ENCODE results near the gene ZNF362. TPM values are rescaled to one million over a fixed set of nuclear protein-coding genes. Genes with fewer than 3 reads are reported as not detected.

ZNF362 gene
- total RNA-seq, 1 donor, result 13.4 TPM

GRCh38 chr1:33346927-33347649 is 90.8 kb downstream of the ZNF362 start:
- Histone ChIP-seq H3K4me2 (ENCODE audit: insufficient read depth, low read length) (peak overlapping the region; percentile 80), H4K20me1 (ENCODE audit: insufficient read depth, low read length) (peaks cover 29% of the 10 kb centered on the region), H3K27me3 (ENCODE audit: insufficient read depth, low read length) (no peaks in the 10 kb centered on the region), H3K9me3 (ENCODE audit: low read depth, low read length) (no peaks in the 10 kb centered on the region), H3K4me1 (ENCODE audit: insufficient read depth, low read length) (peaks cover 67% of the 10 kb centered on the region), H3K79me2 (ENCODE audit: insufficient read depth, low read length) (peaks cover 73% of the 10 kb centered on the region), H3K27ac (ENCODE audit: low read depth, low read length) (peak overlapping the region; percentile 96), H2AFZ (ENCODE audit: low read length) (no peak overlapping the region), H3K36me3 (ENCODE audit: insufficient read depth, low read length) (peaks cover 24% of the 10 kb centered on the region), H3K4me3 (ENCODE audit: insufficient read depth, low read length) (peak overlapping the region; percentile 70)
- no peak for TF ChIP-seq CTCF (IDR thresholded peaks at IDR 0.05; ENCODE audit: extremely low read depth, low read depth, low read length)
- peak; percentile 96 for DNase-seq (ENCODE audit: insufficient read length, low spot score, missing footprints)

GRCh38 chr1:33347650-33347992 is 91.3 kb downstream of the ZNF362 start:
- peak overlapping the region; percentile 80 for H3K4me2 ChIP-seq (ENCODE audit: insufficient read depth, low read length)
- H2AFZ ChIP-seq (ENCODE audit: low read length), result no peak overlapping the region
- peaks cover 68% of the 10 kb centered on the region for H3K79me2 ChIP-seq (ENCODE audit: insufficient read depth, low read length)
- H3K9me3 ChIP-seq (ENCODE audit: low read depth, low read length), result no peaks in the 10 kb centered on the region
- peaks cover 23% of the 10 kb centered on the region for H4K20me1 ChIP-seq (ENCODE audit: insufficient read depth, low read length)
- TF ChIP-seq CTCF (IDR thresholded peaks at IDR 0.05; ENCODE audit: extremely low read depth, low read depth, low read length), result no peak
- peaks cover 21% of the 10 kb centered on the region for H3K36me3 ChIP-seq (ENCODE audit: insufficient read depth, low read length)
- H3K4me3 ChIP-seq (ENCODE audit: insufficient read depth, low read length), result peak overlapping the region; percentile 70
- peaks cover 62% of the 10 kb centered on the region for H3K4me1 ChIP-seq (ENCODE audit: insufficient read depth, low read length)
- peak overlapping the region; percentile 96 for H3K27ac ChIP-seq (ENCODE audit: low read depth, low read length)
- no peaks in the 10 kb centered on the region for H3K27me3 ChIP-seq (ENCODE audit: insufficient read depth, low read length)
- no peak for DNase-seq (ENCODE audit: insufficient read length, low spot score, missing footprints)

GRCh38 chr1:33348194-33348593 is 91.9 kb downstream of the ZNF362 start:
- TF ChIP-seq CTCF (IDR thresholded peaks at IDR 0.05; ENCODE audit: extremely low read depth, low read depth, low read length), result no peak
- H2AFZ ChIP-seq (ENCODE audit: low read length), result no peak overlapping the region
- peaks cover 62% of the 10 kb centered on the region for H3K79me2 ChIP-seq (ENCODE audit: insufficient read depth, low read length)
- H3K4me1 ChIP-seq (ENCODE audit: insufficient read depth, low read length), result peaks cover 56% of the 10 kb centered on the region
- peaks cover 17% of the 10 kb centered on the region for H3K36me3 ChIP-seq (ENCODE audit: insufficient read depth, low read length)
- no peaks in the 10 kb centered on the region for H3K27me3 ChIP-seq (ENCODE audit: insufficient read depth, low read length)
- no peak for DNase-seq (ENCODE audit: insufficient read length, low spot score, missing footprints)
- peak overlapping the region; percentile 70 for H3K4me3 ChIP-seq (ENCODE audit: insufficient read depth, low read length)
- H3K9me3 ChIP-seq (ENCODE audit: low read depth, low read length), result no peaks in the 10 kb centered on the region
- peaks cover 20% of the 10 kb centered on the region for H4K20me1 ChIP-seq (ENCODE audit: insufficient read depth, low read length)
- peak overlapping the region; percentile 96 for H3K27ac ChIP-seq (ENCODE audit: low read depth, low read length)
- H3K4me2 ChIP-seq (ENCODE audit: insufficient read depth, low read length), result peak overlapping the region; percentile 80

- Histone ChIP-seq H3K27me3 (ENCODE audit: insufficient read depth, low read length) (no peaks in the 10 kb centered on the region), H3K36me3 (ENCODE audit: insufficient read depth, low read length) (peaks cover 16% of the 10 kb centered on the region), H3K4me1 (ENCODE audit: insufficient read depth, low read length) (peaks cover 51% of the 10 kb centered on the region), H3K79me2 (ENCODE audit: insufficient read depth, low read length) (peaks cover 57% of the 10 kb centered on the region), H4K20me1 (ENCODE audit: insufficient read depth, low read length) (peaks cover 17% of the 10 kb centered on the region), H3K27ac (ENCODE audit: low read depth, low read length) (peak overlapping the region; percentile 96), H3K9me3 (ENCODE audit: low read depth, low read length) (no peaks in the 10 kb centered on the region), H3K4me3 (ENCODE audit: insufficient read depth, low read length) (peak overlapping the region; percentile 70), H3K4me2 (ENCODE audit: insufficient read depth, low read length) (peak overlapping the region; percentile 80), H2AFZ (ENCODE audit: low read length) (no peak overlapping the region)
- no peak for TF ChIP-seq CTCF (IDR thresholded peaks at IDR 0.05; ENCODE audit: extremely low read depth, low read depth, low read length)
- peak; percentile 71 for DNase-seq (ENCODE audit: insufficient read length, low spot score, missing footprints)
These were observed 92.4 kb downstream of the ZNF362 start for GRCh38 chr1:33348676-33349080.

All from osteoblast (primary cell).